Neuronal stem cell (in vitro differentiated cells): ENCODE results near the gene ZNF488.

ENCODE experiments used
- DNase-seq: peaks from one replicate; pipeline ENCODE4 v3.0.0-alpha.2; 2013; ENCODE audit warnings: low spot score
- H2AFZ ChIP-seq: one replicate; pipeline ENCODE4 v1.6.1; 2013; ENCODE audit warnings: mild to moderate bottlenecking, low read length, inconsistent platforms
- H2AK5ac ChIP-seq: 2 replicates; pipeline ENCODE4 v1.6.1; 2013; ENCODE audit warnings: low read depth, mild to moderate bottlenecking, inconsistent platforms, low read length, moderate library complexity, mixed read lengths
- H2BK120ac ChIP-seq: 2 replicates; pipeline ENCODE4 v1.6.1; 2013; ENCODE audit warnings: low read depth, mild to moderate bottlenecking, inconsistent platforms, low read length, moderate library complexity, mixed read lengths
- H2BK12ac ChIP-seq: one replicate; pipeline ENCODE4 v1.6.1; 2013; ENCODE audit warnings: low read length, inconsistent platforms
- H2BK15ac ChIP-seq: 2 replicates; pipeline ENCODE4 v1.6.1; 2013; ENCODE audit warnings: mild to moderate bottlenecking, low read length, inconsistent platforms, mixed read lengths
- H2BK5ac ChIP-seq: one replicate; pipeline ENCODE4 v1.6.1; 2013; ENCODE audit warnings: inconsistent platforms, mild to moderate bottlenecking, low read length, moderate library complexity
- H3K14ac ChIP-seq: one replicate; pipeline ENCODE4 v1.6.1; 2013; ENCODE audit warnings: low read length, inconsistent platforms
- H3K18ac ChIP-seq: 2 replicates; pipeline ENCODE4 v1.6.1; 2013; ENCODE audit warnings: low read length, inconsistent platforms
- H3K23ac ChIP-seq: 2 replicates; pipeline ENCODE4 v1.6.1; 2013; ENCODE audit warnings: low read depth, mild to moderate bottlenecking, mixed read lengths, low read length, inconsistent platforms; ENCODE audit not compliant: poor library complexity
- H3K27ac ChIP-seq: replicated peaks from 3 replicates; pipeline ENCODE4 v1.5.1; 2013; ENCODE audit warnings: low read length, inconsistent platforms
- H3K27me3 ChIP-seq, 3 experiments: 2 replicates each; pipeline ENCODE4 v1.6.1; 2013; ENCODE audit warnings: low read length in 3 of 3, mild to moderate bottlenecking in 2 of 3, inconsistent platforms in 1 of 3, low read depth in 1 of 3, mixed read lengths in 1 of 3, moderate library complexity in 1 of 3; ENCODE audit not compliant: control insufficient read depth in 3 of 3, insufficient read depth in 3 of 3
- H3K36me3 ChIP-seq, 2 donors: replicated peaks in 1 of 2; 2 replicates each; pipeline ENCODE4 v1.6.1; 2013; ENCODE audit warnings: low read length in 2 of 2; ENCODE audit not compliant: control insufficient read depth in 2 of 2, insufficient read depth in 2 of 2
- H3K4ac ChIP-seq: 2 replicates; pipeline ENCODE4 v1.6.1; 2013; ENCODE audit warnings: inconsistent platforms, mild to moderate bottlenecking, low read length, moderate library complexity
- H3K4me1 ChIP-seq, 2 donors: 1 replicate in 1 of 2; 2 replicates in 1 of 2; pipeline ENCODE4 v1.6.1; 2013; ENCODE audit warnings: low read length in 2 of 2, low read depth in 1 of 2; ENCODE audit not compliant: control insufficient read depth in 2 of 2, insufficient read depth in 1 of 2
- H3K4me2 ChIP-seq: one replicate; pipeline ENCODE4 v1.6.1; 2013; ENCODE audit warnings: mild to moderate bottlenecking, low read length, inconsistent platforms; ENCODE audit not compliant: insufficient read depth, poor library complexity, severe bottlenecking
- H3K4me3 ChIP-seq, 2 donors: 2 replicates each; pipeline ENCODE4 v1.5.1; 2013; ENCODE audit warnings: low read length in 2 of 2, mild to moderate bottlenecking in 2 of 2, inconsistent platforms in 1 of 2, moderate library complexity in 1 of 2
- H3K79me1 ChIP-seq: one replicate; pipeline ENCODE4 v1.6.1; 2013; ENCODE audit warnings: low read depth, mild to moderate bottlenecking, inconsistent platforms, low read length, moderate library complexity
- H3K9ac ChIP-seq: one replicate; pipeline ENCODE4 v1.6.1; 2013; ENCODE audit warnings: mild to moderate bottlenecking, low read depth, low read length, inconsistent platforms; ENCODE audit not compliant: poor library complexity
- H3K9me3 ChIP-seq, 2 donors: replicated peaks in 1 of 2; 2 replicates each; pipeline versions ENCODE3 to v1.6.1; 2013; ENCODE audit warnings: low read length in 2 of 2, mild to moderate bottlenecking in 2 of 2, inconsistent platforms in 1 of 2, low read depth in 1 of 2, mixed read lengths in 1 of 2, moderate library complexity in 1 of 2; ENCODE audit not compliant: control insufficient read depth in 2 of 2, insufficient read depth in 1 of 2
- H4K8ac ChIP-seq: one replicate; pipeline ENCODE4 v1.6.1; 2013; ENCODE audit warnings: low read depth, mild to moderate bottlenecking, inconsistent platforms, low read length, moderate library complexity
- H4K91ac ChIP-seq: one replicate; pipeline ENCODE4 v1.6.1; 2013; ENCODE audit warnings: low read length, low read depth, mild to moderate bottlenecking, inconsistent platforms; ENCODE audit not compliant: poor library complexity
- WGBS, 2 donors: extraction: QIAGEN DNeasy Blood & Tissue Kit; methylation state at CpG; one replicate each; pipeline ENCODE4 v1.1.7; 2013; ENCODE audit warnings: missing lambda C conversion rate in 2 of 2, mixed read lengths in 1 of 2; ENCODE audit not compliant: insufficient read length in 2 of 2, insufficient replicate concordance in 1 of 2; ENCODE audit errors: extremely low coverage in 2 of 2; 5-methylcytosine and 5-hydroxymethylcytosine counted together

Gene ZNF488

GRCh38 chr10:47331954-47332353, 52.1 kb downstream of the ZNF488 start:
- no peak overlapping the region for H4K91ac ChIP-seq
- H2BK15ac ChIP-seq = no peak overlapping the region
- H3K18ac ChIP-seq = no peak overlapping the region
- H3K4ac ChIP-seq = no peak overlapping the region
- H3K9ac ChIP-seq = no peak overlapping the region
- H4K8ac ChIP-seq = no peak overlapping the region
- H3K4me1 ChIP-seq = peaks cover 0 to 3% of the 10 kb centered on the region in 2 donors
- WGBS, 2 donors = no CpG with 5 or more reads among the region's 7 CpGs
- no peak overlapping the region for H2BK120ac ChIP-seq
- no peak overlapping the region for H3K4me3 ChIP-seq
- H3K27ac ChIP-seq = no peak overlapping the region
- H2BK12ac ChIP-seq = no peak overlapping the region
- H3K9me3 ChIP-seq = peaks cover 0 to 2% of the 10 kb centered on the region in 2 donors
- H3K79me1 ChIP-seq = no peaks in the 10 kb centered on the region
- H3K27me3 ChIP-seq = peaks cover 0 to 3% (median 0%) of the 10 kb centered on the region in 3 experiments
- no peak for DNase-seq
- H3K36me3 ChIP-seq = no peaks in the 10 kb centered on the region
- no peak overlapping the region for H3K23ac ChIP-seq
- no peak overlapping the region for H2BK5ac ChIP-seq
- H3K4me2 ChIP-seq = no peak overlapping the region
- H3K14ac ChIP-seq = no peak overlapping the region
- no peak overlapping the region for H2AK5ac ChIP-seq
- no peak overlapping the region for H2AFZ ChIP-seq

DNA sequence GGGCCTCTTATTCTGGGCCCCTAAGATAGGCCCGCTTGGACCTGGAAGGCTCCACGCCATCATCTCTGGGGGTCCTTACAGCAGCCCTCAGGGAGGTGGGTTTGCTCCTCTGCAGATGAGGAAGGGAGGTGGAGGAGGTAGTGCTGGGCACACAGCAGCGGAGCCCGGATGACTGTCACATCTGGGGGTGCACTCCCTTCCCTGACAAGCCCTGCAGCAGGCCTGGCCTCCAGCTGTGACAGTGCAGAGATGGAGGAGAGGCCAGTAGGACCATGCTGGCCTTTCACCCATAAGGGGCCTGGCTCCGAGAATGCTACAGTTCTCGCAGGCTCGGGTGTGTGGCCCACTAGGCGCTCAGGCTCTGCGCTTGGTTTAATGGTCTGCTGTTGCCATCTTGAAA, 52.6 kb downstream of the ZNF488 start:
- no CpG with 5 or more reads among the region's 9 CpGs for WGBS, 2 donors
- Histone ChIP-seq H3K4me3 (no peak overlapping the region), H3K23ac (no peak overlapping the region), H3K27ac (no peak overlapping the region), H2BK5ac (no peak overlapping the region), H3K4ac (no peak overlapping the region), H3K36me3 (no peaks in the 10 kb centered on the region), H3K14ac (no peak overlapping the region), H2AFZ (no peak overlapping the region), H2BK120ac (no peak overlapping the region), H2BK12ac (no peak overlapping the region), H3K27me3 (peaks cover 0 to 3% (median 0%) of the 10 kb centered on the region in 3 experiments), H3K79me1 (no peaks in the 10 kb centered on the region), H3K18ac (no peak overlapping the region), H4K8ac (no peak overlapping the region), H3K4me2 (no peak overlapping the region), H3K4me1 (peaks cover 0 to 2% of the 10 kb centered on the region in 2 donors), H3K9me3 (peaks cover 0 to 2% of the 10 kb centered on the region in 2 donors), H4K91ac (no peak overlapping the region), H3K9ac (no peak overlapping the region), H2BK15ac (no peak overlapping the region), H2AK5ac (no peak overlapping the region)
- DNase-seq = no peak

- no peaks in the 10 kb centered on the region for H3K36me3 ChIP-seq
- no peaks in the 10 kb centered on the region for H3K4me1 ChIP-seq
- no peaks in the 10 kb centered on the region for H3K79me1 ChIP-seq
- DNase-seq = no peak
- no peak overlapping the region for H3K4me2 ChIP-seq
- no peak overlapping the region for H2BK120ac ChIP-seq
- H3K4ac ChIP-seq = no peak overlapping the region
- no peak overlapping the region for H2BK12ac ChIP-seq
- no peak overlapping the region for H2AFZ ChIP-seq
- H3K9ac ChIP-seq = no peak overlapping the region
- H3K23ac ChIP-seq = no peak overlapping the region
- no peak overlapping the region for H4K91ac ChIP-seq
- H4K8ac ChIP-seq = no peak overlapping the region
- no peak overlapping the region for H2BK5ac ChIP-seq
- H3K18ac ChIP-seq = no peak overlapping the region
- peaks cover 0 to 3% (median 0%) of the 10 kb centered on the region in 3 experiments for H3K27me3 ChIP-seq
- H3K27ac ChIP-seq = no peak overlapping the region
- H3K14ac ChIP-seq = no peak overlapping the region
- H3K4me3 ChIP-seq = no peak overlapping the region
- WGBS, 2 donors = no CpG with 5 or more reads among the region's 3 CpGs
- H2BK15ac ChIP-seq = no peak overlapping the region
- peaks cover 0 to 2% of the 10 kb centered on the region in 2 donors for H3K9me3 ChIP-seq
- H2AK5ac ChIP-seq = no peak overlapping the region
Measured at GRCh38 chr10:47330804-47331203, 53.3 kb downstream of the ZNF488 start.

DNA sequence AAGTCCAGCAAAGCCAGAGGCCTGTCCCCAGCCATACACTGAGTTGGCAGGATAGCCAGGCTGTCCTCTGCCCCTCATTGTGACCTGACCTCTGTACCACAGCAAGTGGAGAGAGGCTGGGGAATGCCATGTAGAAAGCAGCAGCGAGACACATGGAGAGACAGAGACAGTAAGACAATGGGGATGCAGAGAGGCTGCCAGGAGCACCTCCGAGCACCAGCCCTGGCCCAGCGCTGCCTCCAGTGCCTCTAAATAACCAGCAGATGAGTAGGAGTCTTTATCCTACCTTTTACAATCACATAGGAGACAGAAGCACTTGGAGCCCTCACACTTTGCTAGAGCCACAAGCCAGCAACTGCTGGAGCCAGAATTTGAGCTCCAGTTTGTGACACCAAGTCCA, 53.7 kb downstream of the ZNF488 start:
- H3K4me2 ChIP-seq = no peak overlapping the region
- no peaks in the 10 kb centered on the region for H3K4me1 ChIP-seq
- no peak overlapping the region for H3K4ac ChIP-seq
- no peak overlapping the region for H2BK12ac ChIP-seq
- H3K9me3 ChIP-seq = peaks cover 0 to 2% of the 10 kb centered on the region in 2 donors
- no peak overlapping the region for H2AFZ ChIP-seq
- no peak overlapping the region for H3K9ac ChIP-seq
- no peak overlapping the region for H2AK5ac ChIP-seq
- no peak overlapping the region for H2BK5ac ChIP-seq
- no peak overlapping the region for H3K23ac ChIP-seq
- H3K14ac ChIP-seq = no peak overlapping the region
- no peak overlapping the region for H3K18ac ChIP-seq
- no peak overlapping the region for H4K8ac ChIP-seq
- no CpG with 5 or more reads among the region's 3 CpGs for WGBS, 2 donors
- no peak overlapping the region for H4K91ac ChIP-seq
- no peak for DNase-seq
- H2BK120ac ChIP-seq = no peak overlapping the region
- no peaks in the 10 kb centered on the region for H3K36me3 ChIP-seq
- H3K27ac ChIP-seq = no peak overlapping the region
- H2BK15ac ChIP-seq = no peak overlapping the region
- H3K4me3 ChIP-seq = no peak overlapping the region
- peaks cover 0 to 3% (median 0%) of the 10 kb centered on the region in 3 experiments for H3K27me3 ChIP-seq
- no peaks in the 10 kb centered on the region for H3K79me1 ChIP-seq
